ENCODE results near the gene ATP5MG. TPM values are rescaled to one million over a fixed set of nuclear protein-coding genes. Genes with fewer than 3 reads are reported as not detected.

Gene ATP5MG
- total and polyA plus RNA-seq, 2 of the 8 experiments (the other 6 are each of a cell fraction or from before 2014, with no cell fraction given), result 237 to 464 TPM

- Histone ChIP-seq H4K5ac (ENCODE audit: insufficient read length, low read depth, low read length) (no peak overlapping the region), H3K9ac (replicated peaks in 1 of 4; ENCODE audit: extremely low read depth in 1 of 4, low read depth in 3 of 4, low read length in 3 of 4) (no peak overlapping the region), H2BK20ac (ENCODE audit: low read length) (no peak overlapping the region), H3K56ac (replicated peaks; ENCODE audit: insufficient read length, low read depth, low read length) (no peak overlapping the region), H4K91ac (replicated peaks; ENCODE audit: insufficient read length, low read length) (no peak overlapping the region), H3K4me2 (ENCODE audit: insufficient read depth in 1 of 2, low read depth in 2 of 2, low read length in 2 of 2) (no peak overlapping the region), H4K20me1 (replicated peaks in 1 of 2; ENCODE audit: control insufficient read depth in 1 of 2, insufficient read depth in 2 of 2, low read length in 2 of 2) (no peaks in the 10 kb centered on the region), H3K79me2 (ENCODE audit: control insufficient read depth in 1 of 2, insufficient read depth in 2 of 2, low read length in 2 of 2) (no peaks in the 10 kb centered on the region), H3K9me3 (ENCODE audit: insufficient read depth in 2 of 2, low read depth in 1 of 2, low read length in 1 of 2) (no peaks in the 10 kb centered on the region), H3K36me3 (ENCODE audit: control insufficient read depth in 2 of 4, insufficient read depth in 4 of 4, low read length in 3 of 4) (no peaks in the 10 kb centered on the region), H2AFZ (ENCODE audit: low read length) (no peak overlapping the region), H2BK15ac (ENCODE audit: low read length) (no peak overlapping the region), H3K14ac (ENCODE audit: insufficient read length) (no peak overlapping the region), H2BK120ac (replicated peaks; ENCODE audit: low read depth, low read length) (no peak overlapping the region), H2BK12ac (ENCODE audit: low read depth, low read length) (no peak overlapping the region), H2BK5ac (ENCODE audit: low read depth, low read length) (no peak overlapping the region), H3K27me3 (replicated peaks in 1 of 4; ENCODE audit: control insufficient read depth in 3 of 4, extremely low read depth in 1 of 4, insufficient read depth in 3 of 4, low read length in 3 of 4) (no peaks in the 10 kb centered on the region), H3K4ac (replicated peaks; ENCODE audit: insufficient read length, low read depth, low read length) (no peak overlapping the region), H3K27ac (ENCODE audit: low read depth, low read length) (no peak overlapping the region), H3K4me1 (replicated peaks in 1 of 4; ENCODE audit: control insufficient read depth in 3 of 4, insufficient read depth in 4 of 4, low read length in 3 of 4) (peaks cover 0 to 9% (median 1%) of the 10 kb centered on the region in 4 experiments; a peak in 4 of 7 replicates), H3K79me1 (ENCODE audit: low read depth, low read length) (no peaks in the 10 kb centered on the region), H3K23ac (ENCODE audit: insufficient read length) (no peak overlapping the region), H3K18ac (ENCODE audit: extremely low read depth, low read length) (no peak overlapping the region), H3K4me3 (ENCODE audit: extremely low read depth in 1 of 4, insufficient read depth in 2 of 4, low read depth in 3 of 4, low read length in 4 of 4) (no peak overlapping the region), H2AK5ac (ENCODE audit: low read depth, low read length) (no peak overlapping the region), H3K23me2 (ENCODE audit: low read depth, low read length) (peaks cover 13% of the 10 kb centered on the region), H4K8ac (ENCODE audit: extremely low read depth, insufficient read depth, low read length) (no peak overlapping the region)
- 87% methylated on average over 2 of the region's 2 CpGs; no CpG with 5 or more reads in 1 of the 2 experiments for WGBS, 2 experiments (ENCODE audit: extremely low coverage in 1 of 2, insufficient coverage in 1 of 2, insufficient read length in 1 of 2, insufficient replicate concordance in 2 of 2, low coverage in 1 of 2, low lambda C conversion rate in 2 of 2, missing lambda C conversion rate in 1 of 2)
- ChIA-PET POLR2A (ENCODE audit: partially characterized antibody) (interaction anchor here (1.0 to 1.4 kb wide), 2 partner anchors 15 to 18 kb away, joined by 3 to 5 read pairs; no protein-coding TSS in a partner anchor), CTCF (ENCODE audit: partially characterized antibody) (interaction anchor here (0.6 to 1.5 kb wide), 3 partner anchors 17 to 885 kb away, joined by 3 to 4 read pairs (median 3); no protein-coding TSS in a partner anchor)
- no peak for TF ChIP-seq EGR1 (IDR thresholded peaks at IDR 0.05; ENCODE audit: borderline replicate concordance, low read depth, low read length)
- TF ChIP-seq KDM1A (IDR thresholded peaks at IDR 0.05; ENCODE audit: borderline replicate concordance, low read length), result no peak
- TF ChIP-seq POU5F1 (IDR thresholded peaks at IDR 0.05; ENCODE audit: low read depth, low read length), result no peak
- no peak for TF ChIP-seq TBP (IDR thresholded peaks at IDR 0.05; ENCODE audit: low read depth, low read length)
- no peak for TF ChIP-seq TAF1 (IDR thresholded peaks at IDR 0.05; ENCODE audit: low read depth, low read length)
- TF ChIP-seq HDAC2 (IDR thresholded peaks at IDR 0.05; ENCODE audit: borderline replicate concordance in 1 of 2, low read depth in 2 of 2, low read length in 2 of 2), result no peak
- TF ChIP-seq ASH2L (IDR thresholded peaks at IDR 0.05; ENCODE audit: low read length), result no peak
- no peak for TF ChIP-seq NRF1 (IDR thresholded peaks at IDR 0.05; ENCODE audit: low read depth, low read length)
- TF ChIP-seq EZH2 (IDR thresholded peaks at IDR 0.05; ENCODE audit: low read depth, low read length, severe bottlenecking), result no peak
- no peak for TF ChIP-seq KDM4A (IDR thresholded peaks at IDR 0.05; ENCODE audit: low read depth, low read length, severe bottlenecking)
- no peak for TF ChIP-seq HDAC6 (IDR thresholded peaks at IDR 0.05; ENCODE audit: low read depth, low read length)
- no peak for TF ChIP-seq TEAD4 (IDR thresholded peaks at IDR 0.05; ENCODE audit: low read depth, low read length)
- no peak for DNase-seq (ENCODE audit: low read depth in 1 of 2, low spot score in 2 of 2)
- no peak for FAIRE-seq
Observed at GRCh38 chr11:118430956-118431355, 29.6 kb downstream of the ATP5MG start.
